ENCODE measurements around the gene GADD45A.
"Not testable (repeated sequence)": the region's sequence is repeated elsewhere in the genome, so short reads cannot be mapped to it uniquely, and the experiment has no call there.

The GADD45A gene

GRCh38 chr1:67685067-67685557 is at the start of gene GADD45A:
Gene GADD45A (plus strand): TSS chr1:67685201. CDS start chr1:67685495, 294 bp downstream.
- peak; percentile 85 to 93 (median 91) for DNase-seq (ENCODE audit: low read depth in 3 of 3)

DNA sequence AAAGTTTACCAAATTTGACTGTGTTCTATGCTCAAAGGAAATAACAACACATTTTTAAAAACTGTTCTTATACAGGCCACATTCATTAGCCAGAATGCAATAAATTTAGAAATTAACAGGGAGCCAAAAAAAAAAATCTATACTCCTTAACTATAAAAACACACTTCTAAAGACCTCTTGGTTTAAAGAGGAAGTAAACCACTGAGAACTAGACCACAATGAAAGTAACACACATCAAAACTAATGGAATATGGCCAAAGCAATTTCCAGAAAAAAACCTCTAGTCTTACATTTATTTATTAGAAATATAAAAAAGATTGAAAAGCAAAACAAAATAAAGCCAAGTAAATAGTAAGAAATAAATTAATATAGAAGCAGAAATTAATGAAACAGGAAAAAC is 48.9 kb upstream of the GADD45A start:
- DNase-seq (ENCODE audit: low read depth in 3 of 3), result no peak

DNA sequence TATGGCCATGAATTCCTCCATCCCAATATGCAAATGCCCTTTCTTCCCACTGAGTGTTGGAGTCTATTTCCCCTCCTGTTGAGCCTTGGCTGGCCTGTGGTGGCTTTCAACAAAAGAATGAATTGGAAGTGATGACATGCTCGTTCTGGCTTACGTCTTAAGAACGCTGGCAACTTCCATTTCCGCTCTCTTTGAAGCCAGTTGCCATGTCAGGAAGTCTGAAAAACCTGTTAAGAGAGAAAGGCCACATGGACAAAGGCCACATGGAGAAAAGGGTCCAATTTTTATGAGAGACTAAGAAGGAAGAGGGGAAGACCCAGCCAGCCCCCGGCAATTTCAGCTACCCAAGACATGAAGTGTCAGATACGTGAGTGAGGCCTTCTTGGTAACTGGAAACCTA is 45.6 kb upstream of the GADD45A start:
- no peak for DNase-seq (ENCODE audit: low read depth in 3 of 3)

GRCh38 chr1:67642629-67643028 is 42.4 kb upstream of the GADD45A start:
- no peak for DNase-seq (ENCODE audit: low read depth in 3 of 3)

GRCh38 chr1:67644566-67644965 is 40.4 kb upstream of the GADD45A start:
- no peak for DNase-seq (ENCODE audit: low read depth in 3 of 3)

- no peak for DNase-seq (ENCODE audit: low read depth in 3 of 3)
These were observed 39.4 kb upstream of the GADD45A start for GRCh38 chr1:67645495-67646144.

GRCh38 chr1:67646145-67647035 is 38.6 kb upstream of the GADD45A start:
- DNase-seq (ENCODE audit: low read depth in 3 of 3), result no peak

DNA sequence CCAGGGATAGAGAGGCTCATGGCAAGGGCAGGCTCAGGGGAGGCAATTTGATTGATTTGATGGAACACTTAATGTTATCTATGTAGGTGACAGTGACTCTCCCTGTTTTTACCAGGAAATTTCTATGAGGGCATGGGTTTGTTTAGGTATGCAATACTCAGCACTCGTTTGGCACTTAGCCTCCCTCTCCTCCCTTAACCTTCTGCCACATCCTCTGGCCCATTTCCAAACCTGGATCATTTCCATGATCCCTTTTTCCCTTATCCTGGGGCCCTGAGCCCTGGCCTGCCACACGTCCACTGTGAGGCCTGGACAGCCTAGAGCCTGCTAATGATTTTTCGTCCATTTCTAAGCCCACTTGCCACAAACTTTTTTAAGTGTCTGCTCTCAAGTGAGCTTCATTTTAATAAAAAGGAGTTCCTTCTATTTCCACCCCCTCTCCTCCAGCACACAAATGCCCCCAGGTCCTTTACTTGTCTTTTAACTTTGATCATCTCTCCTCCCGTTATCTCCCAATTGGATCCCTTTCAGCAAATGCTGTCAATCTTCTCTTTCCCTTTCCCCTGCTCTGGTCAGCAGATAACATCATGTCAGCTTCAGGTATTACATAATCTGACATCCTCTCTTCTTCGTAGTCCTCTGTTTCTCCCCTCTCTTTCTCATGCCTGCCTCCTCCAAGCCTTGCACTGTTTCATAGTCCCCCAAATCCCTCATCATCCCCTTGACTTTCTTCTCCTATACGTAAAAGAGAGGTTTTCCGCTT is 37.8 kb upstream of the GADD45A start:
- DNase-seq (ENCODE audit: low read depth in 3 of 3), result no peak

DNA sequence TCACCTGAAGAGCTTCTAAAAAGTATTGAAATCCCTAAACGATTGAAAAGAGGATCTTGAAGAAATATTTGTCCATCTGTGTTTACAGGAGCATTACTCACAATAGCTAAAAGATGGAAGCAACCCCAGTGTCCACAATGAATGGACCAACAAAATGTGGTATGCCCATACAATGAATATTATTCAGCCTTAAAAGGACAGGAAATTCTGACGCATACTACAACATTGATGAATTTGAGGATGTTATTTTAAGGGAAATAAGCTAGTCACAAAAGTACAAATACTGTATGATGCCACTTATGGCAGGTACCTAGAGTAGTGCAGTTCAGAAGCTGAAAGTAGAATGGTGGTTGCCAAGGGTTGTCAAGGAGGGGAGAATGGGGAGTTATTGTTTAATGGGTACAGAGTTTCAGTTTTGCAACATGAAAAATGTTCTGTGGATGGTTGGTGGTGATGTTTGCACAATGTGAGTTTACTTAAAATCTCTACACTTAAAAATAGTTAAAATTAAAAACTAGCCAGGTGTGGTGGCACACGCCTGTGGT is 37.1 kb upstream of the GADD45A start:
- DNase-seq (ENCODE audit: low read depth in 3 of 3), result no peak

- no peak for DNase-seq (ENCODE audit: low read depth in 3 of 3)
These were observed 36.2 kb upstream of the GADD45A start for GRCh38 chr1:67648582-67649326.

DNA sequence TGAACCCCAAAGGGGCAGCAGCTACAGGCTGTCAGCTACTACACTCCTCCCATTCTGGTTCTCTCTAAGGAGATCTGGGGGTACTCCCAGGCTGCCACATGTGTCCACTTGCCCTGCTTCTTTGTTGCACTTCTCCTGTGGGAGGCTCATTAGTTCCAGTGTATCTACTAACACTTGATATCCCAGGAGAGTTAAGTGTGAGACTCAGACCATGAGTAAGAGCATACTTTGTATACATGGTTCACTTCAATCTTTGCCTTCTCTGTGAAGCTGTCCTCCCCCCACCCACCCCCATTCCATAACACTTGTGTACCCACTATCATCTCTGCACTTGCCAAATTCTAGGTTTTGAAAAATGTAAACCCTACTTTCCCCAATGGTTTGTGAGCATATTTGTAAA is 34.9 kb upstream of the GADD45A start:
- DNase-seq (ENCODE audit: low read depth in 3 of 3), result no peak

DNA sequence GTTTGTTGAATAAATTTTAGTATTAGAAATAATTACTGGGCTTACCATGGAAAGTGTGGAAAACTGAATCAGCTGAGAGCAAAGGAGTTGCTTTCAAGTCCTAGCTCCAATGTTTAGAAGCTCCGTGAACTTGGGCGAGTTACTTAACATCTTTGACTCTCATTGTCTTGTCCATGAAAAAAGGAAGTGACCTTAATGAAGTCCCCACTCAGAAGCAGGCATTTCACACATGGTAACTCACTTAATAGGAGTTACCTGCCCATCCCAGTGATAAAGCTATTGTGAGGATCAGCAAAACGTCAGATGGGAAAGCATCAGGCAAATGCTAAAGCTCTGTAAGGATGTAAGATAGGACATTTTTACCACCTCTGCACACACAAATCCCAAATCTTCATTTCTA is 34.0 kb upstream of the GADD45A start:
- DNase-seq (ENCODE audit: low read depth in 3 of 3), result no peak

DNA sequence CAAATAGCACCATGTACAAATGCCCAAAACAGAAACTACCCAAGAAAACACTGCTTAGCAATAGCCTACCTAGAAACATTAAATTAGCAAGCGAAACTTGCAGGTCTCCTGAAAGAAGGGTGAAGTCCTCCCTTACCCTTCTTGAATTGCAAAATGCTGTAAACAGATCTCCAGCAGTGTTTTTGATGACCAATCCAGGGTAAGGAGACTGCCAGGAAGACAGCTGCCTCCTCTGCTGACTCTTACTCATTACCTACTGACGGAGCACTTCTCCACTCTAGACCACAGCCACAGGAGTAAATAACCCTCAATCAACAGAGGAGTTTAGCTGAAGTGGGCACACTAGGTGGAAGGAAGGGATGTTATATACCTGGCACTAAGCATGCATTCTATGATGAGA is 32.2 kb upstream of the GADD45A start:
- DNase-seq (ENCODE audit: low read depth in 3 of 3), result no peak

- no peak for DNase-seq (ENCODE audit: low read depth in 3 of 3)
These were observed 31.7 kb upstream of the GADD45A start for GRCh38 chr1:67653304-67653703.

DNA sequence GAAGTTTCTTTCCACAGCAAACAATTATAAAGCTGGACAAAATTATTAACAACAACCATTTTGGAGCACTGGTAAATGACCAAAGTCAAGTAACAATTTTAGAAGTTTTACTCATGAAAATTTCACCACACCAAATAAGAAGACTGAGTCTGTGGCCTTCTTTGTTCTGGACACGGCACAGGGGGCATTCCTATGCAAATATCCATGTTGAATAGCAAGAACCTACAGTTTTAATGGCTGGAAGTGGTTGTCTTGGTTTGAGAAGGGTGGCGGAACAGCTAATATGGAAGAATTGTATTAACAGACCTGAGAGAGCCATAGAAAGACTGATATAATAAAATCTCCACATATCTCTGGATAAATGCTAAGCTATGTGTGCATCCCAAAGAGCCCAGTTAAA is 29.4 kb upstream of the GADD45A start:
- no peak for DNase-seq (ENCODE audit: low read depth in 3 of 3)

DNA sequence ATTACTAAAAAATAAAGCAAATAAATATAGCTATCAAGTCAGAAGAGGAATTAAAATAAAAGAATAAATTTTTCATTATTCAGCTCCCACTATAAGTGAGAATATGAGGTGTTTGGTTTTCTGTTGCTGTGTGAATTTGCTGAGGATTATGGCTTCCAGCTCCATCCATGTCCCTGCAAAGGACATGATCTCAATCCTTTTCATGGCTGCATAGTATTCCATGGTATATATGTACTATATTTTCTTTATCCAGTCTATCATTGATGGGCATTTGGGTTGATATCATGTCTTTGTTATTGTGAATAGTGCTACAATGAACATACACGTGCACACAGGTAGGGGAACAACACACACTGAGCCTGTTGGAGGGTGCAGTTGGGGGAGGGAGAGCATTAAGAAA is 27.8 kb upstream of the GADD45A start:
- DNase-seq (ENCODE audit: low read depth in 3 of 3), result not testable (repeated sequence)

DNA sequence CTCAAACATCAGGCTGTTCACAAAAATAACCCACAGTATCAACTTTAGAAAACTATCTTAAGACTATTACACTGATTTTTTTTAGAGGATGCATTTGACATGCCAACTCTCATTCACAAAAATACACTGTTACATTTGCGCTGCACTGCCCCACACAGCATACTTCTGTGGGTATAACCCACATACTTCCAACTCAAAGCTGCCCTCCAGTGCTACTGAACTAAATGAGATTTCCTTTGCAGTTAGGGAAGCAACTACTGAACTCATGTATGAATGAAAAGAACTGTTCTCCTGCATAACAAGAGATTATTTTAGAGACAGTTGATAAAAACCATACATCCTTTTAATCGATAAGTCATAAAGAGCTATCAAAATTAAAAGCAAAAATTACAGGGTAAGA is 25.8 kb upstream of the GADD45A start:
- no peak for DNase-seq (ENCODE audit: low read depth in 3 of 3)

- DNase-seq (ENCODE audit: low read depth in 3 of 3), result no peak
These were observed 22.1 kb upstream of the GADD45A start for GRCh38 chr1:67662884-67663283.

DNA sequence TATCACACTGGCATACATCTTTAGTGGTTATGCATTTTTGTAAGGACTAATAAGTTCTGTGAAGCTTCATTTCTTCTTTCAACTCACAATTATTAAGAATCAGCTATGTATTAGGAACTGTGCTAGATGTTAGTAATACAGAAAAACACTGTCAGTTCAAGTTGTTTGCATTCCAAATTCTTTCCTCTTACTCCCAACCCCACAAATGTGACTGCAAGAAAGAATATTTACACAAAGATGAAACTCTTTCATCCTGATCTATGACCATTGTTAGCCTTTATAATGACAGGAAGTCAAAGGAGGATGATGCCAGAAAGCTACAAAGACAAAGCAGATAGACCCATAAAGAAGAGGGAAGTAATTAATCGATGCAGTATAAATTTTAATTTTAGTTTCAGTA is 21.0 kb upstream of the GADD45A start:
- DNase-seq (ENCODE audit: low read depth in 3 of 3), result no peak

- DNase-seq (ENCODE audit: low read depth in 3 of 3), result not testable (repeated sequence)
These were observed 19.7 kb upstream of the GADD45A start for GRCh38 chr1:67665307-67665706.

GRCh38 chr1:67666636-67667035 is 18.4 kb upstream of the GADD45A start:
- no peak for DNase-seq (ENCODE audit: low read depth in 3 of 3)

Data from stimulated activated CD4-positive, alpha-beta T cell treated with anti-CD3 and anti-CD28 coated beads, TNF-alpha, amount 100 ng/mL, for 24 hours (primary cell).